Activated CD4-positive, alpha-beta T cell treated with anti-CD3 and anti-CD28 coated beads, Interleukin-2, amount 10 ng/mL, durations not matched to agents 24 days and 14 days (primary cell): ENCODE results near the gene PEAK1. TPM values are rescaled to one million over a fixed set of nuclear protein-coding genes. Genes with fewer than 3 reads are reported as not detected.

Experiments used
- DNase-seq: peaks from one replicate; pipeline ENCODE4 v3.0.0; 2022
- H3K27ac Mint-ChIP-seq: one replicate; pipeline ENCODE4 v1.8.0; 2022; ENCODE audit warnings: mild to moderate bottlenecking, mixed read lengths
- H3K27me3 Mint-ChIP-seq: one replicate; pipeline ENCODE4 v1.8.0; 2022; ENCODE audit warnings: mixed read lengths
- H3K36me3 Mint-ChIP-seq: one replicate; pipeline ENCODE4 v1.8.0; 2022; ENCODE audit warnings: low read depth, mild to moderate bottlenecking, mixed read lengths
- H3K4me1 Mint-ChIP-seq: one replicate; pipeline ENCODE4 v1.8.0; 2021; ENCODE audit warnings: mixed read lengths
- H3K4me3 Mint-ChIP-seq: one replicate; pipeline ENCODE4 v1.8.0; 2022; ENCODE audit warnings: mild to moderate bottlenecking, moderate library complexity, mixed read lengths
- H3K9me3 Mint-ChIP-seq: one replicate; pipeline ENCODE4 v1.8.0; 2021; ENCODE audit warnings: mixed read lengths
- intact Hi-C: fragments of 100-400 bp; cut with micrococcal nuclease; formaldehyde crosslinking; loops from one replicate; pipeline ENCODE4 v1.15.1; 2023
- total RNA-seq: library from RNA; stranded (reverse); gene quantifications from 2 replicates; pipeline ENCODE4 v1.2.3, GENCODE V29; 2022

Gene PEAK1
- total RNA-seq, 1 donor from 2014 or later = 25.9 TPM

DNA sequence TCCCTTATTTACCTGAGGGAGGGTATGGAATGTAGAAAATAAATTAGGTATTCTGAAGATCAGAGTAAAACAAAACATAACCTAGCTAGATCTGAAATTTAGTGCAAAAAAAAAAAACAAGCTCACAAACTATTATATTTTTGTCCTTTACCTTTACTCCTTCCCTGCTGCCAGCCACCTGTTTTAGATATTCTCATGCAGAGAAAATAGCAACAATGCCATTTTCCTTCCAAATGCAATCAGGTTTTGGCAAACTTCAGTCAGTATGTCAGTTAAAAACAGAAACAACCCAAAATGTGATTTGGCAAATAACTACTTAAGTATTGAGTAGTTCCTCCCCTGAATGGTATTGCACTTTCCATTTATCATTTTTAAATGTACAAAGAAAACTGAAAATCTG lies 35.8 kb downstream of the PEAK1 start:
- no peak for DNase-seq
- peaks cover 7% of the 10 kb centered on the region for H3K9me3 Mint-ChIP-seq
- H3K36me3 Mint-ChIP-seq = no peaks in the 10 kb centered on the region
- no peak overlapping the region for H3K27ac Mint-ChIP-seq
- H3K4me3 Mint-ChIP-seq = no peak overlapping the region
- H3K4me1 Mint-ChIP-seq = peaks cover 13% of the 10 kb centered on the region
- intact Hi-C loops = no loop called here
- H3K27me3 Mint-ChIP-seq = no peaks in the 10 kb centered on the region

DNA sequence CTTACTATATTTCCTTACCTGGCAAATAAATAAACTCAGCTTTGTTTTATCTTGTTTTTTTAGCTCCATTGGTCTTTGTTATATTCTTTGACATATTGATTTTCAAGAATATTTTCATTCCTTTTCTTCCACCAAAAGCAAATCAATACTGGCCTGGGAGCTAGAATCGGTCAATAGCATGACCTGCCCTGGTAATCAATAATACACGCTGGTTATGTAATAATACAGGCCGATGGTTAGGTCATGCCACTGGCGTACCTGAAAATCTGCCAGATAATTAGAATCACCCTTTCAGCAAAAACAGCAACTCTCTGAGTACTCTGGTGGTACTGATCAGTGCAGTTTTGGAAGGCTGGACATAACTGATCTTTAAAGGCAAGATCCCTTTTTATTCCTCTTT lies 39.9 kb downstream of the PEAK1 start:
- DNase-seq = no peak
- Mint-ChIP-seq H3K27ac (no peak overlapping the region), H3K36me3 (no peaks in the 10 kb centered on the region), H3K27me3 (no peaks in the 10 kb centered on the region), H3K9me3 (peaks cover 7% of the 10 kb centered on the region), H3K4me3 (no peak overlapping the region), H3K4me1 (peaks cover 14% of the 10 kb centered on the region)
- intact Hi-C loops = no loop called here

DNA sequence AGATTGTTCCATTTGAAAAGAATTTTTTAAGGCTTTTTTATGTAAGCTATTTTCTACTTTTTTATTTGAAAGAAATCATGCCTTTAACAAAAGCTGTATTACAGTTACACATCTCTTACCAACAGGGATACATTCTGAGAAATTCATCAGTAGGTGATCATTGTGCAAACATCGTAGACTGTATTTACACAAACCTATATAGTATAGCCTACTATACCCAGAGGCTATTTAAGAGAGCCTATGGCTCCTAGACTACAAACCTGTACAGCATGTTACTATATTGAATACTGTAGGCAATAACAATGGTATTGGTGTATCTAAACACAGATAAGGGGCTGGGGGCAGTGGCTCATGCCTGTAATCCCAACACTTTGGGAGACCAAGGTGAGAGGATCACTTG lies 43.1 kb downstream of the PEAK1 start:
- DNase-seq = no peak
- Mint-ChIP-seq H3K36me3 (no peaks in the 10 kb centered on the region), H3K27ac (no peak overlapping the region), H3K4me1 (peaks cover 6% of the 10 kb centered on the region), H3K4me3 (no peak overlapping the region), H3K27me3 (no peaks in the 10 kb centered on the region), H3K9me3 (no peaks in the 10 kb centered on the region)
- intact Hi-C loops = no loop called here

DNA sequence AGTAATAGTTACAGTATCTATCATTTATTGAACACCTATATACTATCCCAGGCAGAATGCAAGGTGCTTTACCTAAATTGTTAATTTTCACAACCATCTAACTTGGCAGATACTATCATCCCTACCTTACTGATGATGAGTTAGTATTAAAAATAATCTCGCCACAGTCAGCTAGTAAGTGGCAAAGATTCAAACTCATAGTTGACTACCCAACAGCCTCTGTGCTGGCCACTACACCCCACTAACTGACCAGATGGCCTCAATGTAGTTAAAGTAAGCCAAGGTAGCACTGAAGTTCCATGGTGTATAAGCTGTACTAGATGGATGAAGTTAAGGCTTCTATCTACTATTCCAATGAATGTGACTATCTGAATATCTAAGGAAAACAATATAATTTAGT lies 44.8 kb downstream of the PEAK1 start:
- H3K27ac Mint-ChIP-seq = no peak overlapping the region
- no peaks in the 10 kb centered on the region for H3K36me3 Mint-ChIP-seq
- peaks cover 6% of the 10 kb centered on the region for H3K4me1 Mint-ChIP-seq
- no peak for DNase-seq
- no peaks in the 10 kb centered on the region for H3K27me3 Mint-ChIP-seq
- intact Hi-C loops = no loop called here
- H3K4me3 Mint-ChIP-seq = no peak overlapping the region
- no peaks in the 10 kb centered on the region for H3K9me3 Mint-ChIP-seq

DNA sequence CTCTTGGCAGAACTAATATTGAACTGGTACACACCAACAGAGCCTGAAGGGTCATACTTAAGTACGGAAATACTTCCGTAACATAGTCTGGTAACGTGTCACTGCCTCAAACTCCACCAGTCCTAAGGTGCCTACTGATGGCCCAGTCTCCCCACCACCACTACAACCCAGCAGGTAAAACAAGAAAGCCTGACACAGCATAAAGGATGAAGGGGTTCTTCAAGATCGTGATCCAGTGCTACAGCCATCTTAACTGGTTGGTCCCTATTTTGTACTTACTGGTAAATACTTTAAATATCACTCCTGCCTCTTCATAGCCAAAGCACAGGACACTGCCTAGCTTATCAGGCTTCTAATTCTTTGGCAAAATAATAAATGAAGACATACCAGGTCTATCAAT lies 46.5 kb downstream of the PEAK1 start:
- Mint-ChIP-seq H3K36me3 (no peaks in the 10 kb centered on the region), H3K27me3 (no peaks in the 10 kb centered on the region), H3K27ac (no peak overlapping the region), H3K9me3 (no peaks in the 10 kb centered on the region), H3K4me3 (no peak overlapping the region), H3K4me1 (peaks cover 15% of the 10 kb centered on the region)
- intact Hi-C loops = no loop called here
- DNase-seq = no peak

DNA sequence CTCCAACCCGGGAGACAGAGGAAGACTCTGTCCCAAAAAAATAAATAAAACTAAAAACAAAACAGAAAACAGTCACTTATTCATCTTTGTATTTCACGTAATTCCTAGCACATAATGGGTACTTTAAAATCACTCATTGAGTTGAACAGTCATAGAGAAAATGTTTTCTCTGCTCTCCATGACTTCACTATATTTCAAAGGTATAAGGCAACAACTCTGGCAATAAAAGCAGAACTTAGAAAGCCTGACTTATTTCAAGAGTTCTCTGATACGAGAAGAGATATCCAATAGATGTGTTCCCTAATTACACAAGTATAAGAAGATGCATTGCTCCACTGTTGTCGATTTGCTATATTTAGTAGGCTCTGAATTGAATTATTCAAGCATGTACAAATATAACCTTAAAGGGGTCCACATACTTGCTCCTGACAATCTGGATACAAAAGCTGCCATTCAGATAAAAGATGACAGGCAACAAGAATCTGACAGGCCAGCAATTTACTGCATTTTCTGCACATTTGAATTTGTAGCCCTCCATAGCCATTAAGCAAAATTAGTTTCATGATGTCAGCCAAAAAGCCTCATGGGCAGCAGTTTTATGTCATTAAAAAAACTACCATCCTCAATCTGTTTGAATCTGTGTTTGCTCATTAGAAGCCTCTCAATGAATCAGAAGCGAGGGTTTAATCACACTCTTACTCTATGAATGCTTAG lies 47.9 kb downstream of the PEAK1 start:
- H3K27me3 Mint-ChIP-seq = no peaks in the 10 kb centered on the region
- DNase-seq = no peak
- H3K9me3 Mint-ChIP-seq = no peaks in the 10 kb centered on the region
- H3K4me1 Mint-ChIP-seq = peaks cover 15% of the 10 kb centered on the region
- intact Hi-C loops = no loop called here
- H3K27ac Mint-ChIP-seq = no peak overlapping the region
- H3K36me3 Mint-ChIP-seq = no peaks in the 10 kb centered on the region
- H3K4me3 Mint-ChIP-seq = no peak overlapping the region

DNA sequence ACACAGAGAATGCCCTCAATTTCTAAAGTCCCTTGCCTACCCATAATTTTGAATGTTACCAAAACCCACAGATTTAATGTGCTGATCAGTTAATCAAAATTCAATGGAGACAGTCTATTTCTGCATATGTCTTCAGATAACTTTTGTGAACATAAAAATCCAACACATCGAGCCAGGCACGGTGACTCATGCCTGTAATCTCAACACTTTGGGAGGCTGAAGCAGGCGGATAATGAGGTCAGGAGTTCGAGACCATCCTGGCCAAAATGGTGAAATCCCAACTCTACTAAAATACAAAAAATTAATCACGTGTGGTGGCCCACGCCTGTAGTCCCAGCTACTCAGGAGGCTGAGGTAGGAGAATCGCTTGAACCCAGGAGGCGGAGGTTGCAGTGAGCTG lies 49.3 kb downstream of the PEAK1 start:
- peaks cover 10% of the 10 kb centered on the region for H3K4me1 Mint-ChIP-seq
- no peak overlapping the region for H3K27ac Mint-ChIP-seq
- DNase-seq = no peak
- H3K9me3 Mint-ChIP-seq = no peaks in the 10 kb centered on the region
- H3K27me3 Mint-ChIP-seq = no peaks in the 10 kb centered on the region
- no peaks in the 10 kb centered on the region for H3K36me3 Mint-ChIP-seq
- intact Hi-C loops = no loop called here
- no peak overlapping the region for H3K4me3 Mint-ChIP-seq

DNA sequence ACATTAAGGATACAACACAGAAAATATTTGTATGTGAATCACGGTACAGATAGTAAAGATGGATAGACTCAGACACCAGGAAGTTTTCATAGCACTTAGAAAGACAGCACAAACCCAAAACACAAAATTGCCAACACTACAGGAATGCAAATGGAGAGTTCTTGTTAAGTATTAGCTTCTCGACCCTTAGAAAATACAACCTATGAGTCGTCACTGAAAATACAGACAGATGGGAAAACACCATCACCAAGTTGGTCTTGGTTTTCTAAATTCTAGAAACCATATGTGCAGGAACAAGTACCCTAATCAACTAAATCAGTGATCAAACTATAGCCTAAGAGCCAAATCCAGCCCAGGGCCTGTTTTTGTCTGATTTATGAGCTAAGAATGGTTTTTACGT lies 50.7 kb downstream of the PEAK1 start:
- Mint-ChIP-seq H3K9me3 (no peaks in the 10 kb centered on the region), H3K36me3 (no peaks in the 10 kb centered on the region), H3K27me3 (no peaks in the 10 kb centered on the region), H3K4me3 (no peak overlapping the region), H3K27ac (no peak overlapping the region), H3K4me1 (peaks cover 10% of the 10 kb centered on the region)
- DNase-seq = no peak
- intact Hi-C loops = no loop called here

DNA sequence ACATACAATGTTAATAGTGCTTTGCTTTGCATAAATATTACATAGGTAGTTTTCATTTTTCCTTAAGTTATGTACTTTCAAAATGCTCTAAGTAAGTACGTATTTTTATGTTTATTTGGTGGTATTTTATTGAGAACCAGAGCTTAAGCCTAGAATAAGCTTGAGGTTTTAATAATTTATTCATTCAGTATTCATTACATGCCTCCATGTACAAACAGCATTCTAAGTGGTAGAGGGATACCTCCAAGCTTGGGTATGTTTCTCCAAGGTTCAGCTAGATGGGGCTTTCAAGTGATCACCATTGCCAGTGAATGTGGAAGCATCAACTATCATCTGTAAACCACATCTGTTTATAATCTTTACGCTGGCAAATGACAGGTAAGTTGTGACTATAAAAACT lies 52.3 kb downstream of the PEAK1 start:
- no peak for DNase-seq
- intact Hi-C loops = no loop called here
- peaks cover 10% of the 10 kb centered on the region for H3K4me1 Mint-ChIP-seq
- no peak overlapping the region for H3K27ac Mint-ChIP-seq
- peaks cover 6% of the 10 kb centered on the region for H3K36me3 Mint-ChIP-seq
- H3K9me3 Mint-ChIP-seq = no peaks in the 10 kb centered on the region
- no peak overlapping the region for H3K4me3 Mint-ChIP-seq
- no peaks in the 10 kb centered on the region for H3K27me3 Mint-ChIP-seq

DNA sequence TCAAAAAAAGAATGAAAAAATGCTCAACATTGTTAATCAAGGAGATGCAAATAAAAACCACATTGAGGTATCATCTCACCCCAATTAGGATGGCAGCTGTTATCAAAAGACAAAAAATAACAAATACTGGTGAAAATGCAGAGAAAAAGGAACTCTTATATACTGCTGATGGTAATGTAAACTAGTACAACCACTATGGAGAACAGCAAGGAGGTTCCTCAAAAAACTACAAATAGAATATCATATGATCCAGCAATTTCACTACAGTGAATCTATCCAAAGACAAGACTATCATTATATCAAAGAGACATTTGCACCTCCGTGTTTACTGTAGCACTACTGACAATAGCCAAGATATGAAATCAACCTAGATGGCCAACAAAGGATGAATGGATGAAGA lies 58.4 kb downstream of the PEAK1 start:
- Mint-ChIP-seq H3K27ac (no peak overlapping the region), H3K4me3 (no peak overlapping the region), H3K27me3 (no peaks in the 10 kb centered on the region), H3K36me3 (peaks cover 9% of the 10 kb centered on the region), H3K4me1 (no peaks in the 10 kb centered on the region), H3K9me3 (no peaks in the 10 kb centered on the region)
- no peak for DNase-seq
- intact Hi-C loops = no loop called here

DNA sequence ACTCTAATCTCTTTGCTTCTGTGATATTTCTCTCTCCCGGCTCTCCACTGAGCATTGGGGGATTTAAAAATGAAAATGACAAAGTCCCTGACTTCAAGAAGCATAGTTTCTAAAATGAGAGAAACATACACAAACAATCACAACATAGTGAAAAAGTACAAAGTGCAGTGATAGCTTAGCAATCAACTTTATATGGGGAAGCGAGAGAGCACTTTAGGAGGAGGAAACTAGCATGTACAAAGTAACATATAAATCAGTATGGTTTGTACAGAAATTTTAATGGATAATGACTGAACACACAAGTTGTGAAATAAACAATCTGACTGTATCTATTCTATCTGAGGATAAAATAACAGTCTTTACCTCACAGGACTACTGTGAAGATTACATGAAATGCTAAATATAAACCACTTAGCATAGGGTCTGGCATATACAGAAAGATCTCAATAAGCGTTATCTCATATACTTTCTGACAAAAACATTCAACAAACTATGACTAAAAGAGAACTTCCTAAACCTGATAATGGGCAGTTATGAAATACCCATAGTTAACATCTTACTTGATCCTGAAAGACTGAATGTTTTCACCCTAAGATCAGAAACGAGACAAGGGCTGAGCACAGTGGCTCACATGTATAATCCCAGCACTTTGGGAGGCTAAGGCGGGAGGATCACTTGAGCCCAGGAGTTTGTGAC lies 61.2 kb downstream of the PEAK1 start:
- peaks cover 8% of the 10 kb centered on the region for H3K36me3 Mint-ChIP-seq
- no peaks in the 10 kb centered on the region for H3K27me3 Mint-ChIP-seq
- peaks cover 5% of the 10 kb centered on the region for H3K4me1 Mint-ChIP-seq
- no peaks in the 10 kb centered on the region for H3K9me3 Mint-ChIP-seq
- no peak overlapping the region for H3K4me3 Mint-ChIP-seq
- H3K27ac Mint-ChIP-seq = no peak overlapping the region
- no peak for DNase-seq
- intact Hi-C loops = no loop called here

DNA sequence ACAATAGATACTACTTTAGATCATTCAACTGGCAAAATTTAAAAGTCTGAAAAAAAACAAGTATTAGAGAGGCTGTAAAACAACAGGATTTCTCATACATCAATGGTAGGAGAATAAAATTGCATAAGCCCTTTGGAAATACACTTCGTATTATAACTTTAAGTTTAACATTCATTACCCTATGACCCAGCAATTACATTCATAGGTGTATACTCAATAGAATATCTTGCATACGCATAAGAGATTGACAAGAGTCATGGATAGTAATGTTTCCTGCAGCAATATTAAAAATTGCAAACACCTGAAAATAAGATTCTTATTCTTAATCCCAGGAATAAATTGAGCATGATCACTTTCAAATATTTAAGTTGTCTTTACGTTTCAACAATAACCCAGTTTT lies 63.6 kb downstream of the PEAK1 start:
- Mint-ChIP-seq H3K36me3 (no peaks in the 10 kb centered on the region), H3K4me1 (peaks cover 5% of the 10 kb centered on the region), H3K27ac (no peak overlapping the region), H3K4me3 (no peak overlapping the region), H3K27me3 (no peaks in the 10 kb centered on the region), H3K9me3 (no peaks in the 10 kb centered on the region)
- no peak for DNase-seq
- intact Hi-C loops = no loop called here

DNA sequence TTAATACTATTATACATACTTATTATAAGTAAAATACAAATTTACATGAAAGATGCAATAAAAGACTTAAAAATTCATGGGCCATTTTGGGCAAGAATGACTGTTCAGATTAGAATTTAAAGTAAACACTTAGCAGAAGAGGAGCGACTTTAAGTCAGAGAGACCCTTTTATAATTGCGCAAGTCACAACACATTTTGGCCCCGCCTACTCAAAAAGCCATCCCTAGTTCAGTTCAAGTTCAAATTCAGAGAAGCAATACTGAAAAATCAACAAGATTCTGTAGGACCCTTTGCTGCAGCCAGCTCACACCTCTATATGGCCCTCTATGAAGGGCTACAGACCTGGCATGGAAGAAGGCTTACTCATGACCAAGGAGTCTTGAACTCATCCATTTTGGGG lies 64.6 kb downstream of the PEAK1 start:
- intact Hi-C loops = no loop called here
- no peaks in the 10 kb centered on the region for H3K27me3 Mint-ChIP-seq
- no peak overlapping the region for H3K27ac Mint-ChIP-seq
- no peak overlapping the region for H3K4me3 Mint-ChIP-seq
- H3K36me3 Mint-ChIP-seq = no peaks in the 10 kb centered on the region
- H3K9me3 Mint-ChIP-seq = no peaks in the 10 kb centered on the region
- peaks cover 5% of the 10 kb centered on the region for H3K4me1 Mint-ChIP-seq
- DNase-seq = no peak

DNA sequence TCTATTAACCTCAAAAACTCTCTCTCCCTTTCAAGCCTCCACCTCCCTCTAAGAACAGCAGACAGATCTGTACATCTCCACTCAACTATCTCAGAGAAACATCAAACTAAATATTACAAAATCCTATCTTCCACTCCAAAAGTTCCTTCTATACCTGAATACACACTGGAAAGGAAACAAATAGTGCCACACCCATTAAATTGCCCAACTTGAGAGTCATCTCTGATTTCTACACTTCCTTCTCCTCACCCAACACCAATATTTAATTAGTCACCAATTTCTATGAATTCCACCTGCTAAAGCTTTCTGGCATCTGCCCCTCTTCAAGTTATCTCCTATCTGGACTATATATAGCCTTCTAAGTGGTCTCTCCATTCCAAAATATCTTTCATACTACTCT lies 65.8 kb downstream of the PEAK1 start:
- H3K27ac Mint-ChIP-seq = no peak overlapping the region
- no peaks in the 10 kb centered on the region for H3K27me3 Mint-ChIP-seq
- H3K36me3 Mint-ChIP-seq = no peaks in the 10 kb centered on the region
- no peaks in the 10 kb centered on the region for H3K9me3 Mint-ChIP-seq
- intact Hi-C loops = no loop called here
- no peak overlapping the region for H3K4me3 Mint-ChIP-seq
- H3K4me1 Mint-ChIP-seq = peaks cover 5% of the 10 kb centered on the region
- DNase-seq = no peak

DNA sequence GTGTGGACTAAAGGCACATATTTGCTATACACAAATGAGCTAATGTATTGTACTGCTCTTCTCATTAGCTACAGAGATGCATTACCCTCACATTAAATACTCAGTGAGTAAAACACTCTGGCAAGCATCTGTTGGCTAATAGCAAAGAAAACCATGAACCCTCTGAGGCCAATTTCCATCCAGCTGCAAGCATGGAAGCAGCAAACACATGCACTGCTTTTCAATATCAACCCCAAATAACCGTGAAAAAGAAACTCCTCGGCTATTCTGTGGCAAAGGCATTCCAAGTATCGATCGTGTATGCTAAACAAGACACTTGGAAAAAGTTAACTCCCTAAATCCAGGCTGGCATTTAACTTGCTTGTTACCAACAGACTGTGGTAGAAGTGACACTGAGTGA lies 67.0 kb downstream of the PEAK1 start:
- no peaks in the 10 kb centered on the region for H3K36me3 Mint-ChIP-seq
- H3K27me3 Mint-ChIP-seq = no peaks in the 10 kb centered on the region
- no peaks in the 10 kb centered on the region for H3K9me3 Mint-ChIP-seq
- DNase-seq = no peak
- intact Hi-C loops = no loop called here
- no peak overlapping the region for H3K4me3 Mint-ChIP-seq
- peaks cover 5% of the 10 kb centered on the region for H3K4me1 Mint-ChIP-seq
- no peak overlapping the region for H3K27ac Mint-ChIP-seq
